SH-SY5Y (cell line): ENCODE results near the gene ZPR1.

ENCODE experiments used
- GATA2 ChIP-seq: IDR thresholded peaks from 2 replicates; pipeline ENCODE4 v1.6.1; 2011; ENCODE audit warnings: mild to moderate bottlenecking, low read depth, low read length
- GATA3 ChIP-seq: IDR thresholded peaks from 2 replicates; pipeline ENCODE4 v1.6.1; 2011; ENCODE audit warnings: low read depth, mild to moderate bottlenecking, low read length, moderate library complexity

Gene ZPR1

GRCh38 chr11:116827461-116827860 lies 39.6 kb upstream of the ZPR1 start:
- no peak for TF ChIP-seq GATA3
- no peak for TF ChIP-seq GATA2

GRCh38 chr11:116826751-116827431 lies 39.1 kb upstream of the ZPR1 start:
- TF ChIP-seq GATA3 (no peak), GATA2 (no peak)

GRCh38 chr11:116825854-116826750 lies 38.3 kb upstream of the ZPR1 start:
- no peak for TF ChIP-seq GATA3
- no peak for TF ChIP-seq GATA2

GRCh38 chr11:116825434-116825833 lies 37.6 kb upstream of the ZPR1 start:
- TF ChIP-seq GATA2: no peak
- TF ChIP-seq GATA3: no peak

- TF ChIP-seq GATA3 (no peak), GATA2 (no peak)
Measured at GRCh38 chr11:116823031-116823843, 35.4 kb upstream of the ZPR1 start, which contains the start of gene APOA4. Gene APOA4 (minus strand): TSS chr11:116823304. CDS start chr11:116823191, 113 bp downstream.

GRCh38 chr11:116822575-116822974 lies 34.8 kb upstream of the ZPR1 start:
- TF ChIP-seq GATA2: no peak
- TF ChIP-seq GATA3: no peak

GRCh38 chr11:116821050-116821918 lies 33.5 kb upstream of the ZPR1 start:
- TF ChIP-seq GATA2 (no peak), GATA3 (no peak)

GRCh38 chr11:116819049-116819448 lies 31.2 kb upstream of the ZPR1 start:
- TF ChIP-seq GATA3: no peak
- TF ChIP-seq GATA2: no peak

- TF ChIP-seq GATA2 (no peak), GATA3 (no peak)
Measured at GRCh38 chr11:116814502-116814901, 26.7 kb upstream of the ZPR1 start.

- TF ChIP-seq GATA2: no peak
- no peak for TF ChIP-seq GATA3
Measured at GRCh38 chr11:116813781-116814471, 26.1 kb upstream of the ZPR1 start.

GRCh38 chr11:116813170-116813569 lies 25.3 kb upstream of the ZPR1 start:
- TF ChIP-seq GATA3 (no peak), GATA2 (no peak)

- TF ChIP-seq GATA3: no peak
- TF ChIP-seq GATA2: no peak
Measured at GRCh38 chr11:116812109-116812508, 24.3 kb upstream of the ZPR1 start.

- TF ChIP-seq GATA2 (no peak), GATA3 (no peak)
Measured at GRCh38 chr11:116811194-116811593, 23.4 kb upstream of the ZPR1 start.
